ENCODE results near the gene TDRD9. TPM values are rescaled to one million over a fixed set of nuclear protein-coding genes. Genes with fewer than 3 reads are reported as not detected.

The TDRD9 gene
- total RNA-seq, 1 donor from 2014 or later: 5.0 TPM

DNA sequence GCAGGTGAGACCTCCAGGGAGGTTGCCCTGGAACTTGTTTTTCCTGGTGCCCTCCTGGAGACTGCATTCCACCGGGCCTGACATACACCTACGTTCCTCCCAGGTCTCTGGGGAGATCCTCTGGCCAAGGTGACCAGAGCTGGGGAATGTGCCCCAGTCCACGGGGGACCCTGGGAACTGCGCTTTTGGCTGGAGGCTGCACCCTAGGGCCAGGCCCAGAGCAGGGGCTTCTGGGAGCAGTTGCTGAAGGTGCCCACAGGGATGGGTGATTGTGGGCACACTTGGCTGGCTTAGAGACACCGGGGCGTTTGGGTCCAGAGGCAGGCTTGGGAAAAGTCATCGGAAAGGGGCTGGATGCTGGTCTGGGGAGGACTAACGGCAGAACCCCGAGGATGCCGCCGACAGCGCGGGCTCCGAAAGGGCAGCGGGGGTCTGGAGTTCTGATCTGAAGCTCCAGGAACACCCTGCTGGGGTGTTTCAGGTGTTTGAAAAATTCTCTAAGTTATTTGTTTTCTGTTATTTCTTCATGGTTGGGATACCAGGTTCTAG, 36.5 kb upstream of the TDRD9 start:
- DNase-seq (ENCODE audit: extremely low read depth, low read depth, low spot score): no peak

DNA sequence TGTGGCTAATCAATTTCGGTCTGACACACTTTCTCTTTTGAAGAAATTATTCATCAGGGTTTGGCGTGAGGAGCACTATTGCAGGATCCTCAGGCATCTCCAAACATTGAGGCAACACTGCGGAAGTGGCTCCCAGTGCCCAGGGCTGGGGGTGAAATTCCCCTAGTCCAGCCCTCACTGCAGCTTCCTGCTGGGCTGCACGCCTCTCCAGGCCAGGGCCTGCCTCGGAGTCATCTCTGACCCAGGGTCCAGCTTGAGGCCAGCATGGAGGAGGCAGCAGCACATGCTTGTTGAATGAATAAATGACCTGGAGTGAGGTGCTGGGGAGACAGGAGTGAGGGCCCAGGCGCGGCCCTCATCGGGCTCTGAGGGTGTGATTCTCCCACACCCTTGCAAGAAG, 36.0 kb upstream of the TDRD9 start:
- no peak for DNase-seq (ENCODE audit: extremely low read depth, low read depth, low spot score)

DNA sequence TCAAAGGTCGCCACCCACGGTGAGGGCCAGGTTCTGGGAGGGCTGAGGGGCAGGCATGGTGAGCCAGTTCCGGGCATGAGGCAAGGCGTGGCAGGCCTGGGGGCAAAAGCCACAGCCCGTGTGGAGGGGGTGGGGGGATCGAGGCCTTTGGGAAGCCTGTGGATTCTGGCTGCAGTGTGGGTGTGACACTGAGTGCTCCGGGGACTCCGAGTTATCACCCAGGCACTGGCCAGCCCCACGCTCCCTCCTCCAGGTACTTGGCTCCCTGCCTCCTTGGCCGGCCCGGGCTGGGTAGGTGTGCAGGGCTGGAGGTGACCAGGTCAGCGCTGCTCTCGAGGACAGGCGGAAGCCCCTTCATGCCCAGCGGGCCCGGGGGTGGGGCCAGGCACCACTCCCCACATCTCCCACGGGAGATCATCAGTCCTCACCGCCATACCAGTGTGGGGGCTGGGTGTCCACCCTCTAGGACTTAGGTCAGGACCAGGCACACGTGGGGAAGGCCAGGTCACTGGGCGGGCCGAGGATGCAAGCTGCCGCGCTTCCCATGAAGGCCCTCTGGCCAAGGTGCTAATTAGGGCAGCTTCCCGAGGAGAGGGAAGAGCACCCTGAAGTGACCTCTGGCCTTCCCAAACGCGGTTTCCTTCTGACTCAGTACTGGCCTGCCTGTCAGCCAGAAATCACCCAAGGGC, 34.1 kb upstream of the TDRD9 start:
- no peak for DNase-seq (ENCODE audit: extremely low read depth, low read depth, low spot score)

DNA sequence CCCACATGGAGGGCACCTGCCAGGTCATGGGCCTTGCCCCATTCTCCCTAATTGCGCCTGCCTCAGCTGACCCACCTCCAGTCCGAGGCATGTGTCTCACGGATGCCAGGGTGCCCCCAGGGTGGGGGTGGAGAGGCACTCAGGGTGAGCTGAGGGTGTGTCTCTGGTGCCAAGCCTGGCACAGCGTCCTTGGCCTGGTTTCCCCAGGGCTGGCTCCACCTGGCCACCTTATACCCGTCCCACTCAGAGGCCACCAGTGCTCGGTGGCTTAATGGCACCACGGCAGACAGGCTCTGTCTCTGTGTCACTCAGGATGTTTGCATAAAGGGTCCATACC, 33.6 kb upstream of the TDRD9 start:
- no peak for DNase-seq (ENCODE audit: extremely low read depth, low read depth, low spot score)

DNA sequence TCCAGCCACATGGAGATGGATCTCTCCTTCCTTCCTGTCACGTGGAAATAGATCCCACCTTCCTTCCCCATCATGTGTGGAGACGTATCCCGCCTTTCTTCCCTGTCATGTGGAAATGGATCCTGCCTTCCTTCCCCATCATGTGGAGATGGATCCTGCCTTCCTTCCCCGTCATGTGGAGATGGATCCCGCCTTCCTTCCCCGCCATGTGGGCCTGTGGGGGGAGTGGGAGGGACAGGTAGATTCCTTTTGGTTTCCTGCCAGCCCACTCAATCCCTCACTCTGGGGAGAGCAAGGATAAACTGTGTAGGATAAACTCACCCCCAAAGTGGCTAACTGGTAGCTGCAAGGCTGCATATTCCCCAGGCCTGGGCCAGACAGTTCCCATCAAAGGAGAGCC, 31.7 kb upstream of the TDRD9 start:
- no peak for DNase-seq (ENCODE audit: extremely low read depth, low read depth, low spot score)

DNA sequence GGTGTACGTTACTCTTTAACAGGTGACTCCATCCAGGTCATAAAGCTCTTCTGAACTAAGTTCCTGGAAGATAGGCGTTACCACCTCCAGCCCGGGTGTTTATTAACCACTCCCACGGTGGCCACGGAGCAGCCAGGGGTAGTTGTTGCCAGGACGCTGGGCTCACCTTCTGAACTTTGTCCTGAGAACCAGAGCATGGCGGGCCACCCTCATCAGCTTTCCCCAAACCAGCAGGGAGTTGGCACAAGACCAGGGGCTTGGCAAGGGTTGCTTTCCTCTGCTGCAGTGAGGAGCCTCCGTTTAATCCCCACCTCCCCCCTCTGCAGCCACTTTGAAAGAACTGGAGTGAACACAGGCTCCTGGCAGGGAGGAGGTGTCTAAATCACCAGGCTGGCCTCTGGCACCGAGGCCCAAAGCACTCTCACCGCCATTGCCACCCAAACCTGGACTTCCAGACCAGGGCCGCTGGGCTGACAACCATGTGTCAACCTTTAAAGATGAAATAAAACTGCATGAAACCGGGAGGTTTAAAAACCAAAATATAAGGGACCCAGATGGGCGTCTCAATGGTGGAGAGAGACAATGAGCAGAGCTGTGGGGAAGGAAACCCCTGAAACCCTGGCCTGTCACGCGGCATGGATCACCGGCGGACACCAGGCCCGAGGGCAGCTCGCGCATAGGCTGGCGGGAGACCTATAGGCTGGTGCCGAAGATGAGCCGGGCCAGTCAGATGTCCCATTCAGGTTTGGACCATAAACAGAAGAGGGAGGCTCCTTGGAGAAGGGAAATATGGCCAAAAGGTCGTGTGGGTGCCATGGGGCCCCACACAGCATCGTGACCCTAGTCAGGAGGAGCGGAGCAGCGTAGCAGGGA, 30.9 kb upstream of the TDRD9 start:
- DNase-seq (ENCODE audit: extremely low read depth, low read depth, low spot score): no peak

DNA sequence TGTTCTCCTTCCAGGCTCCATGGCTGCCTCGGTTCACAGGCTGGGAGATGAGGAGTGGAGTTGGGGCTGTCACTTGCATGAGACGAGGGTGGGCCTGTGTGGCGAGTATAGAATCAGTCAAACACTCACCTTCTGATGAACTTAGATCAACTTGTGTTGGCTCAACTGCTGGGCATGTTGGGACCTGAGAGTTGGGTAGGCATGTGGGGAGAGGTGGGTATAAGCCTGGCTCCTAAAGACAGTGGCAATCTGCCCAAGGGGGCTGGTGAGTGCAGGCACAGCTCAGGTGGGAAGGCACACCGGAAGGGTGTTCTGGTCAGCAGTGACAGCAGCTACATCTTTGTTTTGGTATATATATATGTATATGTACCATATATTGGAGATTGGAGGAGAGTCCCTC, 30.1 kb upstream of the TDRD9 start:
- DNase-seq (ENCODE audit: extremely low read depth, low read depth, low spot score): no peak

DNA sequence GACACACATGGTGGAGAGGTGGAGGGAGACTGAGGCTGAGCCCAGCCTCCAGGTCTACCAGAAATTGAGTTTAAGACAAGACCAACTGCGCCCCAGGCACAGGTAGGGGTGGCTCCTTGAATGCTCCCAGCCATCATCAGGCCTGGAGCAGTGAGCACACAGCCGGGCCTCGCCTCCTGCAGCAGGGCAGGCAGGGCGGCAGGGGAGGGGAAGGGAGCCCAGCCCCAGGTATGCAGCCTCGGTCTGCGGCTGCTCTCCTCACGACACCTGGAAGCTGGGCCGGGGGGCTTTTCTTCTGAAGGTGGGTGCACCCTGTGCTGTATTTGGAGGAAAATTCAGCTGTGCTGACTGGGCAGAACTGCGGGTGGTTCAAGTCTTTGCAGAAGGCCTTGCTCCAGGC, 29.5 kb upstream of the TDRD9 start:
- DNase-seq (ENCODE audit: extremely low read depth, low read depth, low spot score): no peak

DNA sequence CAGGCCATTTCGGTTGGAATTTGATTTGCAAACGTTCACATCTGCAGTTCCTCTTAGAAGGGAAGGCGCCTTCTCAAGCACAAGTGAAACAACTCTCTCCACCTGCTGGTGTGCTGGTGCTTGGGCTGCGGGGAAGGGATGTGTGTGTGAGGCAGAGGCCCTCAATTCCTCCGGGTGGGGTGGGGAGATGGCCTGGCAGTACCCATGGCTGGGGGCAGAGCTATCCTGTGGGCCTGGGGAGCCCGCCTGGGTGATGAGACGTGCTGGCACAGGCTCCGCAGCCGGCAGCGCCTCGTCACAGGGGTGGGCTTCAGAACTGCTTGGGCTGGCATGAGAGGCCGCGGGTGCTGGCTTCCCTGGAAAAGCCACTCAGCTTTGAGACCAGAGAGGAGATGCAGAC, 28.9 kb upstream of the TDRD9 start:
- no peak for DNase-seq (ENCODE audit: extremely low read depth, low read depth, low spot score)

DNA sequence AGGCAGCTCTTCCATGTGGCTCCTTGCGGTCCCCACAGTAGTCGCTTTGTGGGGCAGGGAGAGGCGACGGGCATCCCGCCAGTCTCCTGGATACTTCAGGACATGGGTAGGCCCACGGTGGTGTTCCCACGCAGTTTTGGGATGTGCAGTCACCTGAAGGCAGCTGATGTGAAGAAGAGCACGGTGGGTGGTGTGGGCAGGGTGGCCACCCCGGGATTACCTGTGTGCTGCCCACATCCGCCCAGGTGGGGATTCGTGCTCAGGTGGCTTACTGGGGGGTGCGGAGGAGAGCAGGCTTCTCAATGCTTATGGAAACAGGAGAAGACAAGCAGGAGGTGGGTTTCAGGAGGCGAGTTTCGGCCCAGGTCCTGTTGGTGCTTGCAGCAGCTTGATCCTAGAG, 28.4 kb upstream of the TDRD9 start:
- DNase-seq (ENCODE audit: extremely low read depth, low read depth, low spot score): no peak

DNA sequence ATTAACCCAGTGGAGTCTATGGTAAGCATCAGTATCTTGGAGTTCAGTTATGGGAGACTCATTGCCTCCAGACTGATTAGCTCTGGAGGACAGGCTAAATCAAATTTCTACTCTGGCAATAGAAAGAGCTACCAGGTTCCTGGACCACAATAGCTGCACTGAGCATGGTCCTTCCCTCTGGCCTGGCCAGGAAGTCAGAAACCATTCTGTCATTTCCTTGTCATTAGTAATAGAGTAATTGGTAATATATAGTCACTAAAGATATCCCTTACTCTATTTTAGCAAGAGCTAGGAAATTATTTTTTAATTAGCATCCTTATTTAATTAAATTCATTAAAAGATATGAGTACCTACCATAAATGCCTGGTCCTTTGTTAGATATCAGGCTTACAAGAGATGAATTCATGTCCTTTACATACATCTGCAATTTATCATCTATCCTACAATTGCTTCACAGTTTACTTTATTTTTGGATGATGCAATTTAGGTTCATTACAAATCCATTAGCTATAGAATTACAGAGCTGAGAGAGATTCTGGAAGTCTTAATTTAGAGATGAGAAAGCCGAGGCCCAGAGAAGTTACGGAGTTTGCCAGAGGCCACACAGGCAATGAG, 23.7 kb upstream of the TDRD9 start:
- DNase-seq (ENCODE audit: extremely low read depth, low read depth, low spot score): no peak

DNA sequence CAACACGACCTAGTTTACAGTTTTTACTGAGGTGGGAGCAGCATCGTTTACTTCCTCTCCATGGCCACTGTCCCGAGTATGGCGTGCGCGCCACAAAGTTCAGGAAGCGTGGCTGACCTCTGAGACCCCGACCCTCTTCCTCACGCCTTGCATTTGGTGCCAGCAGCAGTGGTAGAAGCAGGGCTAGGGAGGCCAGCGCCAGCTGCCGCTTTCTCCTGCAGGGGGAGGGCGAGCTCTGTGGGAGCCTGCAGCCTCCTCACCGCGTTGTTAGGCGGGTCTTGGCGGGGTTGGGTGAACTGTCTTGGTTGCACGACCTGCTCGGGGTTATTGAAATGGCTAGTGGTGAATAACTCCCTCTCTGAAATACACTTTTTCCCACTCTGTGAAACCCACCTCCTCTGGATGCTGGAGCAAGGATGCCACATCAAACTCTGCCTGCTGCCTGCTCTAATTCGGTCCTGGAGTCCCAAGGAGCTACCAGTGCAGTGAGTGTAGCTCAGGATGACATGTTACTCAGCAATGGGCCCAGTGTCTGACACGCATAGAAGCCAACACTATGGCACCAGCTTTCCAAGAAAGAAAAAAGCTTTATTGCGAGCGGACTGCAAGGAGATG, 22.3 kb upstream of the TDRD9 start:
- DNase-seq (ENCODE audit: extremely low read depth, low read depth, low spot score): no peak

DNA sequence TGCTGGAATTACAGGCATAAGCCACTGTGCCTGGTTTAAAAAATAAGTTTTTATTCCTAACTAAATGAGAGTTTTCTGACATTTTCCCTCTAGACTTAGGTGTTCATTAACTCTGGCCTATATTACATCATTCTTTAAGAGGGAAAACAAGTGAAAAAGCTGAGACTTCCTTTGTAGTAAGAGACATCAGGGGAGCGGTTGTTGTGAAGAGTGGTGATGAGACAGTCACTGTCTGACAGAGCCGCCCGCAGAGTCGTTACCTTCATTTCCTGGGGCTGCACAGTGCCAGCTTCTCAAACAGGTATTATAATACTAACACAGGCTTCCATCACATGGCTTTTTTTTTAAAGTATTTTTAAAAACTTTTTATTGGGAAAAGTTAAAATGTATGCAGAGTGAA, 19.7 kb upstream of the TDRD9 start:
- no peak for DNase-seq (ENCODE audit: extremely low read depth, low read depth, low spot score)

DNA sequence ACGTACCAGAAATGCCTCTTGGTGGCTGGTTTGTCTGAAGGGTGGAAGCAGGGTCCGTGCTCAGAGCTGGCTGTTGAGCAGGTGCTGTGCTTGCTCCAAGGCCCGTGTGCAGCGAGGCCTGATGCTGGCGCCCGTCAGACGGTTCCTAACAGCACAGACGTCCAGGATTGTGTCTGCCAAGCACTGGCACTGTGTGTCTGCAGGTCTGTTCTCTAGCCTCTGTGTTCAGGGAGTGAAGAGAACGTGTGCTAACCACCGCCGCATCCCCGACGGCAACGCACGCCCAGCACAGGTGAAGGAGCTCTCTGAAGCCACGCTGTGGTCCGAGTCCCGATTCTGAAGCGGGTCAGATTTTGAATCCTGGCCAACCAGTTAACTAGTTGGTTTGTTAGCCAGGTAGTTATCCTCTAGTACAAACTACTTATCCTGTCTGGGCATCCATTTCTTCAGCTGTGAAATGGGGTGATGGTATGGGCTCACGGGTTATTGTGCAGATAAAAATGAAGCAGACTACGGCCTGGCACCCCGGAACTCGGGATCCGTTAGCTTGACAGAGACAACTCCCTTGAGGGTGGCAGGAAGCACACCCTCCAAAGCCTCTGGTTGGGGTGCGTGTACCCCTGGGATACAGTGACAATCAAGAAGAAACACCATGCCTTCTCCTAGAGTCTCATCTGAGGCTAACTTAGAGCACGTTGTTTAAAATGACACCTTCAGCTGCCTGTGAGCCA, 18.6 kb upstream of the TDRD9 start:
- DNase-seq (ENCODE audit: extremely low read depth, low read depth, low spot score): no peak

DNA sequence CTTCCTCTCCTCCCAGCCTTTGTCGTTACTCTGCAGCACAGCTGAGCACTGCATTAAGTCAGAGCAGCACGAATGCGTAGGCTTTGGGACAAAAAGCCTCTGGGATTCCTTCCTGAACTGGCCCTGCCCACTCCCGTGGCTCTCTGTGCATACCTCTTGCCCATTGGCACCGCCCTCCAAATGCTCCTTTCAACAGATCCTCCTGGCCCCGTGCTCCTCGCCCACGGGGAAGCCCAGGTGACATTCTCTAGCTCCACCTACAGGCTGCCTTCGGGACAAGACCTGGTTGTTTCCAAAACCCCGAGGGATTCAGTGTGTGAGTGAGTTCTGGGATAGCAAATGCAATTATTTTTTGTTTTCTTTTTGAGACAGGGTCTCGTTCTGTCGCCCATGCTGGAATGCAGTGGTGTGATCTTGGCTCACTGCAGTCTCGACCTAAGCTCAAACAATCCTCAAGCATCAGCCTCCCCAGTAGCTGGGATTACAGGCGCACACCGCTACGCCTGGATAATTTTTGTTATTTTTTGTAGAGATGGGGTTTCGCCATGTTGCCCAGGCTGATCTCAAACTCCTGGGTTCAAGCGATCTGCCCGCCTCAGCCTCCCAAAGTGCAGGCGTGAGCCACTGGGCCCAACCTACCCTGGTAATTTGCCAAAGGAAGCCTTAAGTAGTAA, 17.9 kb upstream of the TDRD9 start:
- DNase-seq (ENCODE audit: extremely low read depth, low read depth, low spot score): no peak

DNA sequence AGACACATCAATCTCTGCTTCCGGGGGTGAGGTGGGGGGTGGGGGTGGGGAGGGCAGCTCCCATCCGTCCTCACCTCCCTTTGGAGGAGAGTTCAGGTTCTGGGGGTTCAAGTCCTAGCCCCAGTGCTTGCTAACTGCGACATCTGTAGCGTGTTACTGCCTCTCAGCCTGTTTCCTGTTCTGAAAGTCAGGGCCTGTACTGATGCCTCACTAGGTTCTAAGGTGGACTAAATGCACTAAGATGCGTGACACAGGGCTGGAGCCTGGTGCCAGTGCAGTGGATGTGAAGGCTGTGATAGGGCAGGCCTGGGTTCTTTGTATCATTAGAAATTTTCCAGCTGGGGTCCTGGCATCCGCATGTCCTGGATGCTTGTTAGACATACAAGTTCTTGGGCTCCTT, 17.3 kb upstream of the TDRD9 start:
- DNase-seq (ENCODE audit: extremely low read depth, low read depth, low spot score): no peak

DNA sequence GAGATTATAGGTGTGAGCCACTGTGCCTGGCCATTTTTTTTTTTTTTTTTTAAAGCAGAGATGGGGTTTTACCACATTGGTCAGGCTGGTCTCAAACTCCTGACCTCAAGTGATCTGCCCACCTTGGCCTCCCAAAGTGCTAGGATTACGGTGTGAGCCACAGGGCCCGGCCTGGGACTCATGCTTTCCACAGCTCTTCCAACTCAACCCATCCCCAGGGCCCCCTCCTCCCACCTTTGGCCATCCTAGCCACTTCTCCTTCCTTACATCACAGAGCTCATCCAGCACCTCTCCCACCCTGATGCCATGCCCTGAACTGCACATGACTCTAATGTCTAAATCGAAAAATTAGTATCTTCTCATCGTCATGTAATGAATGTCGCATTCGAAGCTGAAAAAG, 12.6 kb upstream of the TDRD9 start:
- no peak for DNase-seq (ENCODE audit: extremely low read depth, low read depth, low spot score)

DNA sequence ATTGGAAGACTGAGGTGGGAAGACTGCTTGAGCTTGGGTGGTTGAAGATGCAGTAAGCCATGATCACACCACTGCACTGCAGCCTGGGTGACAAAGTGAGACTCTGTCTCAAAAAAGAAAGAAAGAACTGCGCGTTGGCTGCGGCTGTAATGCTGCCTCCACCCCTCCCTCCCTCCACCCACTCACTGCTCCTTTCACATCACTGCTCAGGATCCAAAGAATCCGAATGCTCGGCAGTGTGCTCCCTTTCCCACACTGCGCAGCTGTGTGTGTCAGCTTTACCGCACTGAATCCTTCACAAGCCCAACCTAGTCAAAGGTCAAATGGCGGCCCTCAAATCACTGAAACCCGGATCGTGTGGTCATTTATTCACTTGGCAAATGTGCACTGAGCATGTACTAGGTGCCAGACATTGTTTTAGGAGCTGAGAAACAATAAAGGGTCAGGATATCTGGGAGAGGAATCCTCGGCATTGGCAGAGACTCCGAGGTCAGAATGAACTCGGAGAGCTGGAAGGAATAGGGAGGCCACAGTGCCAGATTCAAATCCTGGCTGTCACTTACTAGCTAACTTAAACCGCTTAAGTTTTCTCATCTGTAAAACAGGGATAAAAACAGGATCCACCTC, 11.5 kb upstream of the TDRD9 start:
- DNase-seq (ENCODE audit: extremely low read depth, low read depth, low spot score): no peak

DNA sequence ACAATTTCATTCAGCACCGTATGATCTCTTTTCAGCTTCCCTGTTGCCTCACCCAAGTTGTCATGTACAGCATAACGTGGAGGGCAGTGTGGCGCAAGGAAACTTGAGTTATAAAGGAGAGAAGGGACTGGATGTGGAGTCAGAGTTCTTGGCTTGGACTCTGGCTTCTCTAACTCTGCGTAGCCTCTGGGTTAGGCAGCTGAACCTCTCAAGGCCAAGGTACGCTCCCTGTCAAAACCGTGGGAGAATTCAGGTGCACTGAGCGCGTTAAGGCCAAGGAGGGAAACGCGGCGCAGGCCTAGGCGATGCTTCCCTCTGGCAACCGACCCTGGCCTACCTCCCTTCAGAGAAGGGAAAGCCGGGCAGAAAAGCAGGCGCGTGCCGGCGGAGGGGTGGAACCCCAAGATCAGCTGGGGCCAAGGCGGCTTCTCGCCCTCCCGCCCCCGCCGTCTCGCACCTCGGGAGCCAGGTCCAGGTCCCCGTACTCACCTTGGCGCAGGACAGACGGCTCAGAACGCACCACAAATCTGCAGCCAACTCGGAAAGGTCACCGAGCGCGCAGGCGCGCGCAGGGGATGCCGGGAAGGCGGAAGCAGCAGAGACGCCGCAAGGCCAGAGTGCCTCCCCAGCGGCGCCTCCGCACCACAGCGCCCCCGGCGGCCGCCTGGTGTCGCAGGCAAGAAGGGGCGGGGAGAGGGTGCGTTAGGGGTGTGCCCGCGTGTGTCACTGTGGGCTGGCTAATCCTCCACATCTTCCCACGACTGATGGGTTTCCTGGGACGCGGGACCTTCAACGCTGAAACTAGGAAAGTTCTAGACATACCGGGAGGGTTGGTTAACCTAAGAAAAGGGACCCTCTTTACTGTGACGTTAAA, 7.0 kb upstream of the TDRD9 start:
- no peak for DNase-seq (ENCODE audit: extremely low read depth, low read depth, low spot score)

Measured in glomerular endothelial cell (primary cell).